Measurements from ENCODE around the gene COQ2. TPM values are rescaled to one million over a fixed set of nuclear protein-coding genes. Genes with fewer than 3 reads are reported as not detected.
"Not testable (repeated sequence)": the region's sequence is repeated elsewhere in the genome, so short reads cannot be mapped to it uniquely, and the experiment has no call there.

The COQ2 gene
- total RNA-seq, 1 experiment from 2014 or later, result 27.8 TPM

GRCh38 chr4:83234902-83235644 lies 49.5 kb downstream of the COQ2 start:
- no peaks in the 10 kb centered on the region for H3K36me3 Mint-ChIP-seq (ENCODE audit: insufficient read depth, unreplicated experiment)
- H3K27ac Mint-ChIP-seq (ENCODE audit: low read depth, unreplicated experiment), result no peak overlapping the region
- no peak for DNase-seq (ENCODE audit: unreplicated experiment)
- no TSS peak for BruUV-seq (replicated peaks)
- no peaks in the 10 kb centered on the region for H3K9me3 Mint-ChIP-seq (ENCODE audit: unreplicated experiment)
- CTCF ChIA-PET, result no interaction called here
- POLR2A ChIA-PET, result interaction anchor here (1.0 kb wide), 1 partner anchor 22 kb away, joined by 3 read pairs; no protein-coding TSS in a partner anchor
- no peaks in the 10 kb centered on the region for H3K27me3 Mint-ChIP-seq (ENCODE audit: insufficient read depth, unreplicated experiment)
- intact Hi-C loops (cut with micrococcal nuclease), result no loop called here
- H3K4me1 Mint-ChIP-seq (ENCODE audit: insufficient read depth, unreplicated experiment), result peaks cover 32% of the 10 kb centered on the region
- H3K4me3 Mint-ChIP-seq (ENCODE audit: unreplicated experiment), result no peak overlapping the region
- TF ChIP-seq CTCF (IDR thresholded peaks at IDR 0.05; ENCODE audit: unreplicated experiment), result no peak

GRCh38 chr4:83234387-83234786 lies 50.2 kb downstream of the COQ2 start:
- BruUV-seq (replicated peaks); H3K27ac Mint-ChIP-seq (ENCODE audit: low read depth, unreplicated experiment); intact Hi-C loops (cut with micrococcal nuclease); H3K27me3 Mint-ChIP-seq (ENCODE audit: insufficient read depth, unreplicated experiment); DNase-seq (ENCODE audit: unreplicated experiment); H3K4me3 Mint-ChIP-seq (ENCODE audit: unreplicated experiment); H3K36me3 Mint-ChIP-seq (ENCODE audit: insufficient read depth, unreplicated experiment); H3K9me3 Mint-ChIP-seq (ENCODE audit: unreplicated experiment): not testable (repeated sequence)
- ChIA-PET CTCF (interaction anchor here (1.2 kb wide), 1 partner anchor 23 kb away, joined by 4 read pairs; no protein-coding TSS in a partner anchor), POLR2A (interaction anchor here (0.7 to 1.0 kb wide), 2 partner anchors 16 to 21 kb away, joined by 3 read pairs; no protein-coding TSS in a partner anchor)
- H3K4me1 Mint-ChIP-seq (ENCODE audit: insufficient read depth, unreplicated experiment), result peaks cover 32% of the 10 kb centered on the region

- ChIA-PET CTCF (no interaction called here), POLR2A (no interaction called here)
- Mint-ChIP-seq H3K27me3 (ENCODE audit: insufficient read depth, unreplicated experiment) (no peaks in the 10 kb centered on the region), H3K27ac (ENCODE audit: low read depth, unreplicated experiment) (peak overlapping the region; percentile 85), H3K36me3 (ENCODE audit: insufficient read depth, unreplicated experiment) (no peaks in the 10 kb centered on the region), H3K9me3 (ENCODE audit: unreplicated experiment) (no peaks in the 10 kb centered on the region), H3K4me1 (ENCODE audit: insufficient read depth, unreplicated experiment) (peaks cover 32% of the 10 kb centered on the region), H3K4me3 (ENCODE audit: unreplicated experiment) (no peak overlapping the region)
- TF ChIP-seq CTCF (IDR thresholded peaks at IDR 0.05; ENCODE audit: unreplicated experiment), result no peak
- BruUV-seq (replicated peaks), result no TSS peak
- no peak for DNase-seq (ENCODE audit: unreplicated experiment)
- intact Hi-C loops (cut with micrococcal nuclease), result no loop called here
These were observed 52.5 kb downstream of the COQ2 start for GRCh38 chr4:83232082-83232481.

GRCh38 chr4:83231620-83232076 lies 53.0 kb downstream of the COQ2 start:
- CTCF ChIA-PET, result no interaction called here
- H3K9me3 Mint-ChIP-seq (ENCODE audit: unreplicated experiment), result no peaks in the 10 kb centered on the region
- POLR2A ChIA-PET, result interaction anchor here (0.9 kb wide), 1 partner anchor 13 kb away, joined by 3 read pairs; no protein-coding TSS in a partner anchor
- TF ChIP-seq CTCF (IDR thresholded peaks at IDR 0.05; ENCODE audit: unreplicated experiment), result no peak
- no peak overlapping the region for H3K4me3 Mint-ChIP-seq (ENCODE audit: unreplicated experiment)
- intact Hi-C loops (cut with micrococcal nuclease), result no loop called here
- H3K4me1 Mint-ChIP-seq (ENCODE audit: insufficient read depth, unreplicated experiment), result peaks cover 32% of the 10 kb centered on the region
- peak overlapping the region; percentile 85 for H3K27ac Mint-ChIP-seq (ENCODE audit: low read depth, unreplicated experiment)
- no TSS peak for BruUV-seq (replicated peaks)
- no peaks in the 10 kb centered on the region for H3K36me3 Mint-ChIP-seq (ENCODE audit: insufficient read depth, unreplicated experiment)
- H3K27me3 Mint-ChIP-seq (ENCODE audit: insufficient read depth, unreplicated experiment), result no peaks in the 10 kb centered on the region
- peak; percentile 64 for DNase-seq (ENCODE audit: unreplicated experiment)
